CD4-positive, alpha-beta T cell treated with Interleukin-6 at 100 ng/mL for 8 hours (primary cell): Measurements from ENCODE around the gene TAMALIN.

ENCODE experiments used
- DNase-seq: peaks from one replicate; pipeline ENCODE4 v3.0.0-alpha.2; 2020; ENCODE audit warnings: mixed read lengths, low spot score

Gene TAMALIN

GRCh38 chr12:52037248-52037861 lies 30.6 kb downstream of the TAMALIN start:
- DNase-seq, result no peak

DNA sequence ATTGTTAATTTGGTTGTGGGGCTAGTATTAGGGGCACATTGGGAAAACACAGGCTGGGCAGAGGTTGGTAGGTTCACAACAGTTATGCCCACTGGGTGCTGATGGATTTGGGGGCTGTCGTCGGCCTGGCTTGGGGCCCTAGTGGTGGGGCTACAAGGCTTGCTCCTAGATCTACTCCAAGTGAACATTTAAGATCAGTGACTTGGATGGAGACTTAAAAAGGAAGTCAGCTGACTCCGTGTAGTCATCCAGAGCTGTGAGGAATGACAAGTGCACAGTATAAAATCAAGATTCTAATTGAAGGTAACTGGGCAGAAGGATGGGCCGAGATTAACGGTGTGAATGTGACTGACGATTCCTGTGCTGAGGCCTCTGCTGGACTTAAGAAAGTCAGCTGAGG lies 31.7 kb downstream of the TAMALIN start:
- no peak for DNase-seq

- no peak for DNase-seq
Measured at GRCh38 chr12:52041035-52041434, 34.3 kb downstream of the TAMALIN start.

DNA sequence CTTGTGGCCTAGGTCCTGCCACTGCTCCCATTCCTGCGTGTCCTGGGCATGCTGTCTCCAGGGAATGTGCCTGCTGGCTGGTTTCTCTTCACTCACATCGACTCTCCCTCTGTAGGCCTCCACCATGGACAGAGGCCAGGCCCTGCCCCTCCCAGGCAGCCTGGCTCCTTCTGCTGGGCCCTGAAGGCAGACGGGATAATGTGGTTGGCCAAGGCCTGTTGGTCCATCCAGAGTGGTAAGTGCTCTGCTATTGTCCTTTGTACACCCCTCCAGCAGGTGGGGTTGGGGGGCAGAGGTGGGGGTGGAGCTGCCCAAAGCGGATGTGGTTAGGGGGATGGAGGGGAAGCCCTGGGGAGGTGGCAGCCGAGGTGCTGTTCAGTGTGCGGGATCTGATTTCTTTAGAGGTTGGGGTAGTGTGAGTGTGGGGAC lies 35.0 kb downstream of the TAMALIN start:
- DNase-seq, result peak; percentile 38

- DNase-seq, result no peak
Measured at GRCh38 chr12:52042706-52043385, 36.1 kb downstream of the TAMALIN start.

DNA sequence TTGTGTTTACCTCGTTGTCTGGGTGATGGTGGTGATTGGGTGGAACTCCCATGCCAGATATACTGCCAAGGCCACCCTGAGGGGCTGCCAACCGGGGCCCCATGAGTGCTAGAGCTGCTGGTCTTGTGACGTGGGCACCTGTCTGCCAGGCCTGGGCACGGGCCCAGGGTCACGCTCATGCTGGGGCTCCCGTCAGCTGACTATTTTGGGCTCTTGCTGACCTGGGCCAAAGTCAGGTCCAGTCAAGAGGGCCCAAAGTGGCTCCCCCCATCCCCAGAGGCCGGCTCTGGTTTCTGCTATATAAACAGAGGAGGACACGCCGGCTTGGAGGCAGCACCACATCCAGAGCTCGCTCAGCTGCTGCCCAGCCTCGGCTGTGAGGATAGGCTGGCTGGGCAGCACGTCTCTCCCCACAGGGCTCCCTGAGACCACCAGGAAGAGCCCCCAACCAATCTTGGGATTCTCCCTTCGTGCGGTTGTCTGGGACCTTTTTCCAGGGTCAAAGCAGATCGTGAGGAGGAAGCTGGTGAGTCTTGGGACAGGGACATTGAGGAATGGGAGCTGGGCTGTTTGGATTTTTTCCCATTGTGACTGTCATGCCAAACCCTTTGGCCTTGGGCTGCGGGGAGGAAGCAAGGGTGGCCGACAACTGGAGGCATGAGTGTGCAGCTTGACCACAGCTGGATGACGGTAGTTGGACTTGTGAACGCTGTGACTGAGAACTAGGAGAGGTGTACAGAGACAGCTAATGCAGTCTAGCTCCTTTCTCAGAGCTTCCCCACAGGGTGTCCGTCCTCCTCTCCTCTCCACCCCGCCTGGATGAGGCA lies 36.9 kb downstream of the TAMALIN start:
- no peak for DNase-seq

- DNase-seq, result no peak
Measured at GRCh38 chr12:52044292-52044983, 37.7 kb downstream of the TAMALIN start.

DNA sequence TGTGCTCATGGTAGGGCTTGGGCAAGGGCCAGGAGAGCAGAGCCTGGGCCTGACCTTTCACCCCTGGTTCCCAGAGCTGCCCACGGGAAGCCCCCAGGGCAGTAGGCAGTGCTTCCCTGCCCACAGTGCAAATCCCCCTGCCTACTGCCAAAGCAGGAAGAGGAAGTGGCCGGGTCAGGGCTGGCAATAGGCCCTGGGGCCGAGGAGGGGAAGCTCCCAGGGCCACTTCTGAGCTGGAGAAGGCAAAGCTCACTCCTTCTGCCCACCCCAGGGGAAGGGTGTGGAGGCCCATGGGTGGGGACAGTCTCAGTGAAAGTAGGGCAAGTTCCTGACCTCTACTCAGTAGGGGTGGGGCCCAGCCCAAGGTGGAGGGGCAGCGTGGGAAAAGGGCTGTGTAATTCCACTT lies 39.1 kb downstream of the TAMALIN start:
- no peak for DNase-seq

GRCh38 chr12:52046859-52047258 lies 40.1 kb downstream of the TAMALIN start:
- DNase-seq, result no peak

DNA sequence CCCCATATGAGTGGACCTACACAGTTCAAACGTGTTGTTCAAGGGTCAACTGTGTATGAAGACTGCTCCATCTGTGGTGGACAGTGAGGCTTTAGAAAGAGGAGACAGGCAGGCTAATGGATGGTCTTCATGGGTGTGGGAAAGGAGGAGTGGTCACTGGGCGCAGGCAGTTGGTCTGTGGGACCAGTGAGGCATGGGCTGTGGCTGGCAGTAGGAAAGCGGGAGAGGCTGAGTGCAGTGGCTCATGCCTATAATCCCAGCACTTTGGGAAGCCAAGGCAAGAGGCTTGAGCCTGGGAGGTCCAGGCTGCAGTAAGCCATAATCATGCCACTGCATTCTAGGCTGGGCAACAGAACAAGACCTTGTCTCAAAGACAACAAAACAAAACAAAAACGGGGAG lies 42.5 kb downstream of the TAMALIN start:
- DNase-seq, result no peak

- no peak for DNase-seq
Measured at GRCh38 chr12:52049688-52050087, 42.9 kb downstream of the TAMALIN start.

DNA sequence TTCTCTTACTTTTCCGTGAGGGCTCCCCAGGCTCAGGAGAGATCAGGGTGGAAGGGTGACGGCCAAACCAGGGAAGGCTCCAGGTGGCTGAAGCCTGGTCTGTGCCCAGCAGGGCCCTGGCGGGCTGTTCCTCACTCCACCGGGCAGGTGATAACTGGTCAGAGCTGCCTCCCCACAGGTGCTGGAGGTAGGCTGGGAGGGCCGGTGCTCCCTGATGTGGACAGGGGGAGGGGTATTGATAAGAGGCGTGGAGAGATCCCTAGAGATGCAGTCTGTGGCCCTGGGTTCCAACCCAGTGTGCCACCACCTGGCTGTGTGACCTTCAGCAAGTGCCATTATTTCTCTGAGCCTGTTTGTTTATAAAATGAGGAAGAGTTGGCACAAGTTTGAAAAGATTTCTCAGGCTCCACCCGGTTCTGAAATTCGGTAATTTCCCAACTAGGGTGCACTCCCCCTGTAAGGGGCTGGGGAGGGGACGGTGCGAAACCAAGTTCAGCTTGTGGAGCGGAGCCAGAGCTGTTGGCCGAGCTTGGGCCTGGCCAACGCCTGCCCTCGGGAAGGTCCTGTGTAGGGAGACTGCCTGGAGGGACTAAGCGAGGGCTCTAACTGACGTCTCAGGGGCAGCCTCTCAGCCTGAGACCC lies 43.5 kb downstream of the TAMALIN start:
- DNase-seq, result no peak

GRCh38 chr12:52050758-52051541 lies 44.2 kb downstream of the TAMALIN start, which contains the start of gene NR4A1:
NR4A1 (plus strand) TSS chr12:52051442; CDS start chr12:52054329, 2,887 bp downstream.
- DNase-seq, result peak; percentile 97

- DNase-seq, result peak; percentile 32
Measured at GRCh38 chr12:52052468-52053186, 45.9 kb downstream of the TAMALIN start.

DNA sequence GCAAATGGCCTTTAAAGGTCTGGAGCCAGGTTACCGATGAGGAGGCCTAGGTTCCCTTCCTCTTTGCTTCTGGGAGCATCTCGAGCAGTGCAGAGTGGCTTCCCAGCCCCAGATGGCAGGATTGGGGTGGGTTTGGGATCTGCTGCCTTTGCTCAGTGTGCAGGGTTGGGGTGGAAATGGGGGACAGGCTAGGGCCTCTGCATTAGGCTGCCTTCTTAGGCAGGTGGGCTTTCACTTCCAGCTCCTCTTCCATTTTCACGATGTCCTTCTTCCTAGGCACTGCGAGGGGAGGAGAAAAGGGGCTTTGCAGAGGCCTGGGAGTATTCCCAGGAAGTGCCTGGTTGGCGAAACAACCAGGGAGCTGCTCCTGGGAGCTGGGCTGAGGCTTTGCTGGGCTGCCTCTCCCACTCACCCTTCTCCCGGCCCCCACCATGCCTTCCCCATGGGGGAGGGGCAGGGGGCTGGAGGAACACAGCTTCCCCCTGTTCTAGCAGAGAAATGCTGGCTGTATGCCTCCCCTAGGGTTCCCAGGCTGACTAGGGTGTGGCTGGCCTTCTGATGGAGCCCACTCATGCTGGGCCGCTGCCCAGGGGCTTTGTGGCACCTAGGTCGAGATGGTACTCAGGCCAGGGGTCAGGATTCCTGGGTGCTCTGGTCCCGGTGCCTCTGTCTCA lies 46.9 kb downstream of the TAMALIN start:
- DNase-seq, result no peak

DNA sequence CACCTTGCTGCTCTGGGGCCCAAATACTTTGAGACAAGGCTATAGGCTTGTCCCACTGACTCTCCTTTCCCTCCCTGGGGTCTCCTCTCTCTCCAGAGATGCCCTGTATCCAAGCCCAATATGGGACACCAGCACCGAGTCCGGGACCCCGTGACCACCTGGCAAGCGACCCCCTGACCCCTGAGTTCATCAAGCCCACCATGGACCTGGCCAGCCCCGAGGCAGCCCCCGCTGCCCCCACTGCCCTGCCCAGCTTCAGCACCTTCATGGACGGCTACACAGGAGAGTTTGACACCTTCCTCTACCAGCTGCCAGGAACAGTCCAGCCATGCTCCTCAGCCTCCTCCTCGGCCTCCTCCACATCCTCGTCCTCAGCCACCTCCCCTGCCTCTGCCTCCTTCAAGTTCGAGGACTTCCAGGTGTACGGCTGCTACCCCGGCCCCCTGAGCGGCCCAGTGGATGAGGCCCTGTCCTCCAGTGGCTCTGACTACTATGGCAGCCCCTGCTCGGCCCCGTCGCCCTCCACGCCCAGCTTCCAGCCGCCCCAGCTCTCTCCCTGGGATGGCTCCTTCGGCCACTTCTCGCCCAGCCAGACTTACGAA lies 47.6 kb downstream of the TAMALIN start:
- no peak for DNase-seq

GRCh38 chr12:52054833-52055730 lies 48.3 kb downstream of the TAMALIN start:
- DNase-seq, result no peak
